Caco-2 (cell line): Measurements from ENCODE around the gene CHST2. TPM values are rescaled to one million over a fixed set of nuclear protein-coding genes. Genes with fewer than 3 reads are reported as not detected.

ENCODE experiments used
- BruUV-seq: library from RNA; stranded (reverse); fragments of 400-500 nt; replicated peaks from 2 replicates; lab custom pipeline; 2021; lab: Mats Ljungman, UMichigan
- CTCF ChIA-PET: fragments of 300-600 bp; sonication (Branson Sonifier 250); formaldehyde crosslinking; loops from one replicate; lab custom pipeline; 2022; ENCODE audit warnings: antibody characterized with exemption; lab: Charles Lee
- POLR2A ChIA-PET: fragments of 300-600 bp; sonication (Branson Sonifier 250); formaldehyde crosslinking; loops from one replicate; lab custom pipeline; 2022; ENCODE audit warnings: antibody characterized with exemption; lab: Charles Lee
- DNase-seq, 2 experiments: peaks; one replicate each; pipeline versions ENCODE4 v3.0.0 to v3.0.0-alpha.2; 2020 to 2022
- H3K27me3 ChIP-seq: replicated peaks from 2 replicates; pipeline ENCODE4 v1.6.0; 2011; ENCODE audit warnings: low read length; ENCODE audit not compliant: control insufficient read depth, insufficient read depth
- H3K36me3 ChIP-seq: 2 replicates; pipeline ENCODE4 v1.5.1; 2011; ENCODE audit warnings: low read length; ENCODE audit not compliant: control insufficient read depth, insufficient read depth
- H3K4me1 ChIP-seq: fragments of 250-450 bp; sonication (Bioruptor Pico); 2 replicates; pipeline ENCODE4 v1.5.1; 2020; ENCODE audit warnings: mild to moderate bottlenecking
- H3K4me3 ChIP-seq: 2 replicates; pipeline ENCODE4 v1.5.1; 2011; ENCODE audit warnings: low read depth, mild to moderate bottlenecking, control low read depth, low read length
- H3K9me3 ChIP-seq: fragments of 250-450 bp; sonication (Bioruptor Pico); 2 replicates; pipeline ENCODE4 v1.5.1; 2020; ENCODE audit warnings: mild to moderate bottlenecking, moderate library complexity
- H3K27ac Mint-ChIP-seq: one replicate; pipeline ENCODE4 v1.8.0; 2022; ENCODE audit warnings: mixed read lengths; ENCODE audit not compliant: unreplicated experiment
- H3K27me3 Mint-ChIP-seq: one replicate; pipeline ENCODE4 v1.8.0; 2022; ENCODE audit warnings: mixed read lengths; ENCODE audit not compliant: insufficient read depth, unreplicated experiment
- H3K36me3 Mint-ChIP-seq: one replicate; pipeline ENCODE4 v1.8.0; 2022; ENCODE audit warnings: mild to moderate bottlenecking, mixed read lengths; ENCODE audit not compliant: insufficient read depth, unreplicated experiment
- H3K4me1 Mint-ChIP-seq: one replicate; pipeline ENCODE4 v1.8.0; 2022; ENCODE audit warnings: low read depth, mixed read lengths; ENCODE audit not compliant: unreplicated experiment
- H3K4me3 Mint-ChIP-seq: one replicate; pipeline ENCODE4 v1.8.0; 2022; ENCODE audit warnings: mild to moderate bottlenecking, moderate library complexity, mixed read lengths; ENCODE audit not compliant: unreplicated experiment
- H3K9me3 Mint-ChIP-seq: one replicate; pipeline ENCODE4 v1.8.0; 2022; ENCODE audit warnings: mixed read lengths; ENCODE audit not compliant: unreplicated experiment
- CTCF ChIP-seq, 2 experiments: fragments of 200-600 bp in 1 of 2; IDR thresholded peaks; 1 replicate in 1 of 2; 2 replicates in 1 of 2; pipeline versions ENCODE4 v1.5.1 to v1.8.0; 2011 to 2022; ENCODE audit warnings: antibody characterized with exemption in 1 of 2, control low read depth in 1 of 2, inconsistent platforms in 1 of 2, low read depth in 1 of 2, low read length in 1 of 2, mild to moderate bottlenecking in 1 of 2, moderate library complexity in 1 of 2; ENCODE audit not compliant: insufficient read depth in 1 of 2, severe bottlenecking in 1 of 2, unreplicated experiment in 1 of 2
- intact Hi-C: fragments of 100-400 bp; cut with micrococcal nuclease; formaldehyde crosslinking; loops from one replicate; pipeline ENCODE4 v1.10.0; 2022; ENCODE audit not compliant: unreplicated experiment
- total RNA-seq: library from RNA; stranded (reverse); gene quantifications from 2 replicates; pipeline ENCODE4 v1.2.3, GENCODE V29; 2022

Gene CHST2
- total RNA-seq, 1 experiment from 2014 or later, result not detected

GRCh38 chr3:143090486-143090885, 29.1 kb upstream of the CHST2 start:
- DNase-seq, result no peak
- Mint-ChIP-seq H3K4me1 (no peaks in the 10 kb centered on the region), H3K9me3 (no peaks in the 10 kb centered on the region), H3K27ac (no peak overlapping the region), H3K4me3 (no peak overlapping the region), H3K36me3 (no peaks in the 10 kb centered on the region), H3K27me3 (peaks cover 6% of the 10 kb centered on the region)
- Histone ChIP-seq H3K27me3 (no peaks in the 10 kb centered on the region), H3K4me3 (no peak overlapping the region), H3K9me3 (no peaks in the 10 kb centered on the region), H3K36me3 (no peaks in the 10 kb centered on the region), H3K4me1 (no peaks in the 10 kb centered on the region)
- no TSS peak for BruUV-seq
- POLR2A ChIA-PET, result no interaction called here
- intact Hi-C loops, result no loop called here
- no peak for TF ChIP-seq CTCF (IDR thresholded peaks at IDR 0.05; ENCODE audit: insufficient read depth in 1 of 2, low read depth in 1 of 2, low read length in 1 of 2, severe bottlenecking in 1 of 2, unreplicated experiment in 1 of 2)
- CTCF ChIA-PET, result no interaction called here

- Mint-ChIP-seq H3K4me1 (no peaks in the 10 kb centered on the region), H3K27me3 (peaks cover 6% of the 10 kb centered on the region), H3K9me3 (no peaks in the 10 kb centered on the region), H3K4me3 (no peak overlapping the region), H3K27ac (no peak overlapping the region), H3K36me3 (no peaks in the 10 kb centered on the region)
- no peak overlapping the region for H3K4me3 ChIP-seq
- no peak for TF ChIP-seq CTCF (IDR thresholded peaks at IDR 0.05; ENCODE audit: insufficient read depth in 1 of 2, low read depth in 1 of 2, low read length in 1 of 2, severe bottlenecking in 1 of 2, unreplicated experiment in 1 of 2)
- no TSS peak for BruUV-seq
- ChIA-PET CTCF (no interaction called here), POLR2A (no interaction called here)
- no peaks in the 10 kb centered on the region for H3K36me3 ChIP-seq
- DNase-seq, result no peak
- intact Hi-C loops, result no loop called here
- H3K27me3 ChIP-seq, result no peaks in the 10 kb centered on the region
- peaks cover under 1% of the 10 kb centered on the region; the same call in 1 of the 2 replicates for H3K9me3 ChIP-seq
- H3K4me1 ChIP-seq, result no peaks in the 10 kb centered on the region
These were observed 28.4 kb upstream of the CHST2 start for GRCh38 chr3:143090976-143091837.

GRCh38 chr3:143092191-143092590, 27.4 kb upstream of the CHST2 start:
- no peak for TF ChIP-seq CTCF (IDR thresholded peaks at IDR 0.05; ENCODE audit: insufficient read depth in 1 of 2, low read depth in 1 of 2, low read length in 1 of 2, severe bottlenecking in 1 of 2, unreplicated experiment in 1 of 2)
- Mint-ChIP-seq H3K36me3 (no peaks in the 10 kb centered on the region), H3K4me1 (no peaks in the 10 kb centered on the region), H3K4me3 (no peak overlapping the region), H3K27ac (no peak overlapping the region), H3K9me3 (no peaks in the 10 kb centered on the region), H3K27me3 (peaks cover 6% of the 10 kb centered on the region)
- H3K27me3 ChIP-seq, result no peaks in the 10 kb centered on the region
- intact Hi-C loops, result no loop called here
- no peak overlapping the region for H3K4me3 ChIP-seq
- H3K36me3 ChIP-seq, result no peaks in the 10 kb centered on the region
- H3K4me1 ChIP-seq, result no peaks in the 10 kb centered on the region
- DNase-seq, result no peak
- no TSS peak for BruUV-seq
- ChIA-PET POLR2A (no interaction called here), CTCF (no interaction called here)
- peaks cover 4% of the 10 kb centered on the region; the same call in 1 of the 2 replicates for H3K9me3 ChIP-seq
